Measurements from ENCODE around the gene MGAT5B. TPM values are rescaled to one million over a fixed set of nuclear protein-coding genes. Genes with fewer than 3 reads are reported as not detected.

MGAT5B gene
- total and polyA plus RNA-seq, 2 of the 13 experiments (the other 11 are each of a cell fraction or from before 2014, with no cell fraction given): 0.07 to 0.13 TPM

- no TSS peak for BruUV-seq (replicated peaks)
- Histone ChIP-seq H3K4me2 (ENCODE audit: low read depth, low read length) (no peak overlapping the region), H3K27me3 (ENCODE audit: control insufficient read depth in 1 of 2, insufficient read depth in 2 of 2, low read length in 2 of 2) (peaks cover 12 to 68% of the 10 kb centered on the region in 2 experiments), H3K9ac (ENCODE audit: insufficient read depth, low read depth, low read length) (no peak overlapping the region), H4K20me1 (ENCODE audit: insufficient read depth, low read length) (no peaks in the 10 kb centered on the region; the same call in 1 of the 2 replicates), H3K4me3 (replicated peaks in 1 of 3; ENCODE audit: insufficient read depth in 1 of 3, low read depth in 2 of 3, low read length in 3 of 3) (no peak overlapping the region), H3K27ac (ENCODE audit: extremely low read length, insufficient read depth, low read length) (no peak overlapping the region), H3K9me3 (ENCODE audit: low read length) (no peaks in the 10 kb centered on the region), H3K36me3 (replicated peaks in 1 of 2; ENCODE audit: control insufficient read depth in 1 of 2, insufficient read depth in 2 of 2, low read length in 2 of 2) (no peaks in the 10 kb centered on the region), H3K79me2 (ENCODE audit: insufficient read depth, low read length) (no peaks in the 10 kb centered on the region), H3K4me1 (ENCODE audit: insufficient read depth, low read length) (no peaks in the 10 kb centered on the region), H2AFZ (ENCODE audit: low read length) (no peak overlapping the region)
- no peak for TF ChIP-seq THYN1 (CRISPR knock-in tag; IDR thresholded peaks at IDR 0.05; ENCODE audit: borderline replicate concordance, low read depth)
- no peak for TF ChIP-seq HHEX (CRISPR knock-in tag; IDR thresholded peaks at IDR 0.05)
- TF ChIP-seq ZZZ3 (CRISPR knock-in tag; IDR thresholded peaks at IDR 0.05; ENCODE audit: borderline replicate concordance): no peak
- no peak for TF ChIP-seq FOXJ3 (CRISPR knock-in tag; IDR thresholded peaks at IDR 0.05; ENCODE audit: borderline replicate concordance)
- no peak for TF ChIP-seq RARG (CRISPR knock-in tag; IDR thresholded peaks at IDR 0.05; ENCODE audit: low read depth)
- TF ChIP-seq KMT2B (CRISPR knock-in tag; IDR thresholded peaks at IDR 0.05): no peak
- TF ChIP-seq TCF7 (IDR thresholded peaks at IDR 0.05; ENCODE audit: low read depth): no peak
- no peak for TF ChIP-seq SNAPC4 (CRISPR knock-in tag; IDR thresholded peaks at IDR 0.05)
- no peak for TF ChIP-seq ZNF687 (CRISPR knock-in tag; IDR thresholded peaks at IDR 0.05)
- no peak for TF ChIP-seq ZNF253 (CRISPR knock-in tag; IDR thresholded peaks at IDR 0.05; ENCODE audit: borderline replicate concordance)
- TF ChIP-seq TRIM22 (IDR thresholded peaks at IDR 0.05): no peak
- TF ChIP-seq BCL6 (CRISPR knock-in tag; IDR thresholded peaks at IDR 0.05): no peak
- no peak for TF ChIP-seq SNAPC5 (CRISPR knock-in tag; IDR thresholded peaks at IDR 0.05; ENCODE audit: borderline replicate concordance)
- WGBS (ENCODE audit: low lambda C conversion rate): 23% methylated on average over 2 of the region's 2 CpGs
- ChIA-PET CTCF (ENCODE audit: low intra/inter-chr PET ratio, low total read pairs) (no interaction called here), POLR2A (no interaction called here)
- no peak for DNase-seq (ENCODE audit: low spot score)
- ATAC-seq: no peak
- intact Hi-C loops (cut with micrococcal nuclease; ENCODE audit: unreplicated experiment) (no loop called here), in situ Hi-C loops (cut with HindIII; ENCODE audit: extremely low pct_ligation_motif_present, low pct_unique_long_range_greater_than_20kb) (no loop called here)
- FAIRE-seq: no peak
Observed at GRCh38 chr17:76929601-76930000, 61.4 kb downstream of the MGAT5B start.

Data from HepG2 (cell line).